Spleen (tissue), 11 donors: ENCODE results near the gene BCAR3. TPM values are rescaled to one million over a fixed set of nuclear protein-coding genes. Genes with fewer than 3 reads are reported as not detected.

Source experiments
- DNase-seq: peaks from one replicate; pipeline ENCODE4 v3.0.0-alpha.2; 2020
- H3K27ac ChIP-seq, 8 donors: fragments of 200-600 bp; sonication (generic) in 7 of 8; 1 replicate in 4 of 8; 2 replicates in 4 of 8; pipeline versions ENCODE4 v1.5.0 to v1.8.0; 2016 to 2021; ENCODE audit warnings: inconsistent platforms in 4 of 8, mild to moderate bottlenecking in 4 of 8, moderate library complexity in 1 of 8
- H3K27me3 ChIP-seq, 7 donors: fragments of 200-600 bp; sonication (generic) in 6 of 7; replicated peaks in 1 of 7; 1 replicate in 4 of 7; 2 replicates in 3 of 7; pipeline versions ENCODE4 v1.5.0 to v1.8.0; 2016 to 2021; ENCODE audit warnings: inconsistent platforms in 3 of 7, mild to moderate bottlenecking in 1 of 7
- H3K36me3 ChIP-seq, 6 donors: fragments of 200-600 bp; sonication (generic) in 5 of 6; 1 replicate in 4 of 6; 2 replicates in 2 of 6; pipeline versions ENCODE4 v1.5.0 to v1.8.0; 2016 to 2021; ENCODE audit warnings: inconsistent platforms in 2 of 6
- H3K4me1 ChIP-seq, 6 donors: fragments of 200-600 bp; sonication (generic) in 5 of 6; 1 replicate in 3 of 6; 2 replicates in 3 of 6; pipeline versions ENCODE4 v1.5.0 to v1.8.0; 2016 to 2021; ENCODE audit warnings: inconsistent platforms in 3 of 6
- H3K4me3 ChIP-seq, 8 donors: fragments of 200-600 bp; sonication (generic) in 7 of 8; 1 replicate in 4 of 8; 2 replicates in 4 of 8; pipeline versions ENCODE4 v1.5.0 to v1.8.0; 2016 to 2021; ENCODE audit warnings: inconsistent platforms in 4 of 8, mild to moderate bottlenecking in 4 of 8, moderate library complexity in 2 of 8
- H3K9me3 ChIP-seq, 8 donors: fragments of 200-600 bp; sonication (generic) in 7 of 8; 1 replicate in 4 of 8; 2 replicates in 4 of 8; pipeline versions ENCODE4 v1.5.0 to v1.8.0; 2016 to 2021; ENCODE audit warnings: inconsistent platforms in 4 of 8
- POLR2A ChIP-seq, 3 donors: fragments of 450-650 bp; IDR thresholded peaks; one replicate each; pipeline ENCODE4 v1.5.1; 2017; ENCODE audit warnings: antibody characterized with exemption in 3 of 3, mild to moderate bottlenecking in 1 of 3
- POLR2AphosphoS5 ChIP-seq, 3 donors: sonication (generic); formaldehyde crosslinking; IDR thresholded peaks; one replicate each; pipeline ENCODE4 v1.5.1; 2017; ENCODE audit warnings: antibody characterized with exemption in 3 of 3
- WGBS, 5 donors: extraction: QIAGEN DNeasy Blood & Tissue Kit in 3 of 5; methylation state at CpG; one replicate each; pipeline versions ENCODE4 v1.1.5 to v1.1.7; 2013 to 2018; 5-methylcytosine and 5-hydroxymethylcytosine counted together
- intact Hi-C: fragments of 100-400 bp; cut with DNase I; formaldehyde crosslinking; loops from one replicate; pipeline ENCODE4 v1.15.0; 2023; ENCODE audit warnings: low total_unique reads
- polyA plus RNA-seq, 3 donors: library from polyadenylated mRNA; stranded (reverse); fragments of 200-250 nt; gene quantifications; one replicate each; pipeline ENCODE4 v1.2.1, GENCODE V29; 2013
- total RNA-seq, 7 donors: library from RNA; depleted of rRNA in 3 of 7; stranded (reverse); fragments of >200 nt in 3 of 7; fragmentation: NEBNext Ultra II Directional in 4 of 7; extraction: Animal tissue kit (Norgen Biotek cat#: 25700) in 4 of 7; gene quantifications; one replicate each; pipeline versions ENCODE4 v1.1.0 to v1.2.1, GENCODE V29; 2016 to 2021
- TF ChIP-seq, protein P1 (sequence below), 11 experiments: fragments of 200-600 bp in 7 of 11; fragments of 450-650 bp in 4 of 11; sonication (generic) in 4 of 11; IDR thresholded peaks in 8 of 11; conservative IDR thresholded peaks in 3 of 11; 1 replicate in 7 of 11; 2 replicates in 4 of 11; pipeline versions ENCODE4 v1.4.0 to v1.8.0; 2016 to 2021; ENCODE audit warnings: antibody characterized with exemption in 11 of 11, inconsistent platforms in 4 of 11, mild to moderate bottlenecking in 1 of 11
- donor health status: healthy with polysubstance abuse.
- donor health status: DM: no; HTN: no; CAD: no; lungs with moderate emphysema.
- donor health status: DM: no; HTN: no; CAD: no.
- donor health status: Bipolar disorder and iron deficiency.
- donor health status: healthy.
- donor health status: DM: no; HTN: no; CAD: no.
- donor health status: DM: yes; HTN: yes; CAD: no.

BCAR3 gene
- total and polyA plus RNA-seq, 10 donors, result 3.5 to 18.0 (median 11.8) TPM

GRCh38 chr1:93537924-93538323 lies 143.7 kb downstream of the BCAR3 start:
- intact Hi-C loops, result no loop called here

DNA sequence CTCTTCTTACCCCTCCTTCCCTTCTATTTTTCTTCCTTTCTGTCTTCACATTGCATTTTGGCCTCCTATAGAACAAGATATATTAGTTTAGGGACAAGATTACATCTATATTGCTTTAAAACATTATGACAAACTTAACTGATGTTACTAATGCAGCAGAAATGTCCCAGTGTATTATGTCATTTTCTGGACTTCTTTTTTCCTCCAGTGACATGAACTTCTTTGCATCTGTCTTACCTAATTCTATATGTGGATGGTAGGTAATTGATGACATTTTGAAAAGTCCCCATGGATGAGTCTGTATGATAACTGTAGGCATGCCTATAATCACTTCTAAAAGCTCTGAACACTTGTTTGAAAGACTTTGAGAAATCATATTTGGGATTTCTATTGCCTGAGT lies 144.2 kb downstream of the BCAR3 start:
- Histone ChIP-seq H3K4me3 (no peak overlapping the region), H3K4me1 (no peaks in the 10 kb centered on the region), H3K27me3 (no peaks in the 10 kb centered on the region), H3K9me3 (no peaks in the 10 kb centered on the region), H3K27ac (no peak overlapping the region), H3K36me3 (no peaks in the 10 kb centered on the region)
- intact Hi-C loops, result no loop called here
- TF ChIP-seq POLR2A (IDR thresholded peaks at IDR 0.05) (no peak), POLR2AphosphoS5 (IDR thresholded peaks at IDR 0.05) (no peak)
- TF ChIP-seq, protein P1, sequence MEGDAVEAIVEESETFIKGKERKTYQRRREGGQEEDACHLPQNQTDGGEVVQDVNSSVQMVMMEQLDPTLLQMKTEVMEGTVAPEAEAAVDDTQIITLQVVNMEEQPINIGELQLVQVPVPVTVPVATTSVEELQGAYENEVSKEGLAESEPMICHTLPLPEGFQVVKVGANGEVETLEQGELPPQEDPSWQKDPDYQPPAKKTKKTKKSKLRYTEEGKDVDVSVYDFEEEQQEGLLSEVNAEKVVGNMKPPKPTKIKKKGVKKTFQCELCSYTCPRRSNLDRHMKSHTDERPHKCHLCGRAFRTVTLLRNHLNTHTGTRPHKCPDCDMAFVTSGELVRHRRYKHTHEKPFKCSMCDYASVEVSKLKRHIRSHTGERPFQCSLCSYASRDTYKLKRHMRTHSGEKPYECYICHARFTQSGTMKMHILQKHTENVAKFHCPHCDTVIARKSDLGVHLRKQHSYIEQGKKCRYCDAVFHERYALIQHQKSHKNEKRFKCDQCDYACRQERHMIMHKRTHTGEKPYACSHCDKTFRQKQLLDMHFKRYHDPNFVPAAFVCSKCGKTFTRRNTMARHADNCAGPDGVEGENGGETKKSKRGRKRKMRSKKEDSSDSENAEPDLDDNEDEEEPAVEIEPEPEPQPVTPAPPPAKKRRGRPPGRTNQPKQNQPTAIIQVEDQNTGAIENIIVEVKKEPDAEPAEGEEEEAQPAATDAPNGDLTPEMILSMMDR (IDR thresholded peaks at IDR 0.05 in 8 of 11, conservative IDR thresholded peaks at IDR 0.05 in 3 of 11), result no peak
- DNase-seq, result no peak

More at GRCh38 chr1:93537924-93538323, 143.7 kb downstream of the BCAR3 start:
- Histone ChIP-seq H3K9me3 (no peaks in the 10 kb centered on the region), H3K4me1 (no peaks in the 10 kb centered on the region), H3K36me3 (no peaks in the 10 kb centered on the region), H3K4me3 (no peak overlapping the region), H3K27ac (no peak overlapping the region), H3K27me3 (no peaks in the 10 kb centered on the region)
- no peak for DNase-seq
- WGBS, 5 donors, result 72 to 91% (median 80%) methylated on average over 2 of the region's 2 CpGs
- TF ChIP-seq, protein P1 (IDR thresholded peaks at IDR 0.05 in 8 of 11, conservative IDR thresholded peaks at IDR 0.05 in 3 of 11), result no peak
- TF ChIP-seq POLR2AphosphoS5 (IDR thresholded peaks at IDR 0.05) (no peak), POLR2A (IDR thresholded peaks at IDR 0.05) (no peak)

DNA sequence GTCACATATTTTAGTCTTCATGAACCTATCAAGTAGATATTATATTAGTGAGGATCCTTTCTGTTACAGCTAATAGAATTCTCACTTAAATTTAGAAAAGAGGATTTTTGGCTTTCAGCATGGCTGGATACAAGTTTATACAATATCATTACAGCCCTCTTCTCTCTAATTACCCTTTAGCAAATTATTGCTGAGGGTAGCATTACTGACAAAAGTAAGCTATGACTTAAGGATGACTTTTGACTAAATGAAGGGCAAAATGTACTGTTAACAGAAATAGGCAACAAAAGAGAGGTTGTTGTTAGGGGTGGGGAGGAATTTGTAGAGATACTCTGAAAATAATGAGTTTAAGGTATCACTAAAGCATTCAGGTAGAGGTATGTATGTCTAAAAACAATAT lies 148.0 kb downstream of the BCAR3 start:
- no peaks in the 10 kb centered on the region for H3K4me1 ChIP-seq
- H3K27me3 ChIP-seq, result no peaks in the 10 kb centered on the region
- H3K27ac ChIP-seq, result no peak overlapping the region
- intact Hi-C loops, result no loop called here
- DNase-seq, result no peak
- H3K36me3 ChIP-seq, result no peaks in the 10 kb centered on the region
- H3K4me3 ChIP-seq, result no peak overlapping the region
- H3K9me3 ChIP-seq, result no peaks in the 10 kb centered on the region
- TF ChIP-seq POLR2AphosphoS5 (IDR thresholded peaks at IDR 0.05) (no peak), POLR2A (IDR thresholded peaks at IDR 0.05) (no peak)
- TF ChIP-seq, protein P1 (IDR thresholded peaks at IDR 0.05 in 8 of 11, conservative IDR thresholded peaks at IDR 0.05 in 3 of 11), result no peak

DNA sequence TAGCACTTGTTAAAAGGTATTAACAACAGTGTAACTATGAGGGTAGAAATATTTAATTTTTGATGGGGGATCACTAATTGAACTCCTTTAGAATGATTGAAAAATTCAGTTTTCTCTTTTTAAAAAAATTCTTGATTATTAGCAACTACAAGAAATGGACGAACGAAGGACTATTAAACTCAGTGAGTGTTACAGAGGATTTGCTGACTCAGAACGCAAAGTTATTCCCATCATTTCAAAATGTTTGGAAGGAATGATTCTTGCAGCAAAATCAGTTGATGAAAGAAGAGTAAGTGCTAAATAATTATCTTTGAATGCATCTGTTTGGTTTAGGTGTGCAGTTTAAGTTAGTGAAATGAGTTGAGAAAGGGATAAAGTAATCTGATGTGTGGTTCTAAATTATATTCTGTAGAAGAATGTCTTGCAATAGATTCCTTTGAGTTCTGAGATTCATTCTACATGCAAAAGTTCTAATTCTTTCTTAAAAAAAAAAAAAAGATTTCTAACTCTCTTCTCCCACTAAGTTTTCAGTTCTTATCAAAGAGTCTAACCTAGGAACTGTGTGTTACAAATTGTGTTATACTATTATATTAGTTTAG lies 148.8 kb downstream of the BCAR3 start:
- TF ChIP-seq POLR2AphosphoS5 (IDR thresholded peaks at IDR 0.05), result no peak
- no peak for TF ChIP-seq POLR2A (IDR thresholded peaks at IDR 0.05)
- WGBS, 5 donors, result 95 to 99% (median 97%) methylated on average over 3 of the region's 3 CpGs
- no peaks in the 10 kb centered on the region for H3K27me3 ChIP-seq
- H3K4me1 ChIP-seq, result no peaks in the 10 kb centered on the region
- intact Hi-C loops, result no loop called here
- no peaks in the 10 kb centered on the region for H3K9me3 ChIP-seq
- no peak for DNase-seq
- H3K27ac ChIP-seq, result no peak overlapping the region
- no peaks in the 10 kb centered on the region for H3K36me3 ChIP-seq
- H3K4me3 ChIP-seq, result no peak overlapping the region

DNA sequence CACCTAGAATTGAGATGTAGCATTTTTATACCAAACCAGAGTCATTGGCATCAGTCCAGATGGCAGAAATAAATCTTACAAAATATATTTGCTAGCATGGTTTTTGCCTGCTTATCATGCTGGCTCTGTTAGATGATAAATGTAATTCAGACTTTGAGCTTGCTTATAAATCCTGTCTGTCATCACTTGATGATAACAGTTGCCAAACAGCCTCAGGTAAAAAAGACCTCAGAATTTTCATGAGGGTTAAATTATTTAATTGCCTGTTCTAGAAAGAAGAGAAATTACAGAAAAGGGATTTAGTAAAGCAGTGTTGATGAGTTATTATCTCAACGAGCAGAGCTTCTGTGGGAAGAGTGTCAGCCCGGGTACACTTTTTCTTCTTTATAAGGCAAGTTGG lies 150.4 kb downstream of the BCAR3 start:
- Histone ChIP-seq H3K4me1 (no peaks in the 10 kb centered on the region), H3K9me3 (no peaks in the 10 kb centered on the region), H3K27ac (no peak overlapping the region), H3K4me3 (no peak overlapping the region), H3K27me3 (no peaks in the 10 kb centered on the region), H3K36me3 (no peaks in the 10 kb centered on the region)
- intact Hi-C loops, result no loop called here
- 51 to 81% (median 67%) methylated on average over 2 of the region's 2 CpGs for WGBS, 5 donors
- no peak for DNase-seq
- TF ChIP-seq, protein P1 (IDR thresholded peaks at IDR 0.05 in 8 of 11, conservative IDR thresholded peaks at IDR 0.05 in 3 of 11), result no peak
- no peak for TF ChIP-seq POLR2AphosphoS5 (IDR thresholded peaks at IDR 0.05)
- TF ChIP-seq POLR2A (IDR thresholded peaks at IDR 0.05), result no peak
